GM12878 (cell line): ENCODE measurements around the gene PRKAG3. TPM values are rescaled to one million over a fixed set of nuclear protein-coding genes. Genes with fewer than 3 reads are reported as not detected.
A peak's percentile ranks its signal among the peaks of the same experiment; 100 is the strongest.

Source experiments
- CUX1 ChIP-seq: IDR thresholded peaks from 2 replicates; pipeline ENCODE4 v1.6.1; 2012; ENCODE audit warnings: improper control_type of control experiment, low read depth, low read length; ENCODE audit not compliant: insufficient replicate concordance
- IRF3 ChIP-seq: fragments of 450-650 bp; IDR thresholded peaks from 2 replicates; pipeline ENCODE4 v1.6.1; 2014; ENCODE audit warnings: mild to moderate bottlenecking
- KLF5 ChIP-seq: fragments of 450-650 bp; IDR thresholded peaks from 2 replicates; pipeline ENCODE4 v1.6.1; 2014; ENCODE audit warnings: mild to moderate bottlenecking; ENCODE audit not compliant: partially characterized antibody
- PBX3 ChIP-seq: IDR thresholded peaks from 2 replicates; pipeline ENCODE4 v1.6.1; 2011; ENCODE audit warnings: mild to moderate bottlenecking, low read depth, low read length, moderate library complexity; ENCODE audit not compliant: insufficient replicate concordance
- SMC3 ChIP-seq: IDR thresholded peaks from 2 replicates; pipeline ENCODE4 v1.6.1; 2011; ENCODE audit warnings: low read length, improper control_type of control experiment, borderline replicate concordance
- SUPT20H ChIP-seq: IDR thresholded peaks from 2 replicates; pipeline ENCODE4 v1.6.1; 2011; ENCODE audit warnings: low read depth, mild to moderate bottlenecking, low read length, moderate library complexity, borderline replicate concordance; ENCODE audit not compliant: control insufficient read depth
- TCF3 ChIP-seq: IDR thresholded peaks from 2 replicates; pipeline ENCODE4 v1.6.1; 2012; ENCODE audit warnings: low read depth, mild to moderate bottlenecking, low read length, borderline replicate concordance; ENCODE audit not compliant: insufficient read depth
- ZNF592 ChIP-seq: fragments of 450-650 bp; IDR thresholded peaks from 2 replicates; pipeline ENCODE4 v1.6.1; 2017; ENCODE audit warnings: mild to moderate bottlenecking, moderate library complexity
- polyA plus RNA-seq, 11 experiments: library from polyadenylated mRNA; depleted of rRNA in 4 of 11; unstranded in 6 of 11; stranded (reverse) in 5 of 11; fragments of >200 nt; fragmentation: Nextera tagmentation in 4 of 11; fragmentation: Illumina TruSeq in 1 of 11; extraction: Ambion mirVana in 4 of 11; extraction: Trizol in 1 of 11; gene quantifications; 1 replicate in 1 of 11; 2 replicates in 10 of 11; pipeline versions ENCODE4 v1.2.1 to v1.2.3, GENCODE V29; 2011 to 2016; ENCODE audit warnings: inconsistent platforms in 2 of 11, missing spikeins in 2 of 11, low read depth in 1 of 11
- total RNA-seq, 4 experiments: library from RNA; depleted of rRNA in 3 of 4; stranded (reverse); fragments of >200 nt in 3 of 4; fragmentation: Illumina TruSeq in 1 of 4; extraction: Trizol in 1 of 4; gene quantifications; 2 replicates each; pipeline versions ENCODE4 v1.2.1 to v1.2.3, GENCODE V29; 2013 to 2021

PRKAG3 gene
- total and polyA plus RNA-seq, 10 of the 15 experiments (the other 5 are each of a cell fraction or from before 2014, with no cell fraction given) = 0.04 to 0.12 (median 0.06) TPM; not detected in 7

GRCh38 chr2:218876562-218877219 is 45.1 kb upstream of the PRKAG3 start (continued):
- no peak for TF ChIP-seq CUX1
- TF ChIP-seq ZNF592 = peak; percentile 45; the same call in 1 of the 2 replicates
- no peak for TF ChIP-seq SUPT20H
- TF ChIP-seq TCF3 = no peak
- TF ChIP-seq KLF5 = no peak
- no peak for TF ChIP-seq PBX3
- TF ChIP-seq SMC3 = peak; percentile 100
- 0 out of 2 replicates have a peak, but pooled peaks have one; percentile 42 for TF ChIP-seq IRF3
